SH-SY5Y (cell line): ENCODE data around the gene PPP1R12A.

Experiments used
- GATA2 ChIP-seq: IDR thresholded peaks from 2 replicates; pipeline ENCODE4 v1.6.1; 2011; ENCODE audit warnings: mild to moderate bottlenecking, low read depth, low read length
- GATA3 ChIP-seq: IDR thresholded peaks from 2 replicates; pipeline ENCODE4 v1.6.1; 2011; ENCODE audit warnings: low read depth, mild to moderate bottlenecking, low read length, moderate library complexity

Gene PPP1R12A

DNA sequence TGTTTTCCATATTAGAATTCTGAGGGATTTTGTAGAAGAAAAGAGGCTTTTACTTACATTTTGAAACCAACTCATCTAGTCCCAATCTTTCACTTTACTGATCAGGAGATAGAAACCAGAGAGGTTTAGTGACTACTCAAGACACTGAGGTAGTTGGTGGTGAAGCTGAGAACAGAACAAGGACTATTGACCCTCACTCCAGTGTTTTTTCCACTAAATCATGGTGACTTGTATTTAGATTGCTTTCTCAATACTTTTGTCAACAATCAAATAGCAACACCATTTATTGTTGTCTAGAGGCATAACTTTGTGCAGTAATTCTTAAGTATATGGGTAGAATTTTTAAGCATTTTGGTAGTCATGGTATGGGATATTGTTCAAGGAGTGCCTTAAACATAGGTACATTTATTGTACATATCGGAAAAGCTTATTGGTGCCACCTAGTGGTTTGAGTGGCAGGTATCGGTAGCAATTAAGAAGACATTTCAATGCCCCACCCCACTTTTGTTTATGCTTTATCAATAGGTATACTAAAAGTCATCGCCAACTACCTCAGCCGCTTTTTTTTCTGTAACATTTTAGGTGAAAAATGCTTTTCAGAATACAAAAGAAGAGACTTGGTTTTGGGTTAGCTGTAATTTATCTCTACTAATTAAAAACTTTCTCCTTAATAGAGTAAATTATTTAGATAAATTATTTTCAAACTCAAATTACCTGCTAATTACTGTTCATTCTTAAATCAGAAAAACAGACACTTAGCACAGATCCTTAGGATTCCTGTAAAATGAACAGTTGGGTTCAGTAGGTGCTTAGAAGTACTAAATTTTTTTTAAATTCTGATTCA, 196.8 kb downstream of the PPP1R12A start:
- TF ChIP-seq GATA3 (no peak), GATA2 (no peak)

DNA sequence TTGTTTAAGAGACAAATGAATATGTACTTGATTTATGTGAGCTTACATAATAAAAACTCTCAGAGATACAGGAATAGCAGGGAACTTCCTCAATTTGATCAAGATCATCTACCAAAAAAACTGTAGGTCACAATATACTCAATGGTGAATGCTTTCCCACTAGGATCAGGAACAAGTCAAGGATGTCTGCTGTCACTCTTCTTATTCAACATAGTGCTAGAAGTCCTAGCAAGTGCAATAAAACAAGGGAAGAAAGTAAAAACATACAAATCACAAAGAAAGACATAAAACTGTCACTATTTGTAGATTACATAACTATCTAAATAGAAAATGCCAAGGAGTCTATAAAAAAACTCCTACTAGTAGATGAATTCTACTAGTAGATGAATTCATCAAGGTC, 202.3 kb downstream of the PPP1R12A start:
- TF ChIP-seq GATA2: no peak
- no peak for TF ChIP-seq GATA3

DNA sequence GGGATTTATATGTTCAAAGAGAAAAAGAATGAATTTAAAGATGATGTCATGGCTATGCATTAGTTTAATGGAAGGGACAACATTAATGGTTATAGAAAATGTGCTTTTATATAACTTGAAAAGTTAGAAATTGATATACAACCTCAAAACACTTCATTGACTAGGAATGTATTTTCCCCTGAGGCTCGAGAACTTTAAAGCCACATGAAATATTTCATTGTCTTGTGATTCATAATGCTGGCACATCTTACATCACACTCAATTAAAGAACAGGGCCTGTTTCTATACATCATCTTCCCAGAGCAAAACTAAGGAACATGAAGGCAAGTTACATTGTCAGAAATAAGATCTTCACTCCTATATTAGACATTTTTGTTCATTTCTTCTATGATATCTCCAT, 208.9 kb downstream of the PPP1R12A start:
- TF ChIP-seq GATA3: no peak
- no peak for TF ChIP-seq GATA2
